Measurements from ENCODE around the gene TBC1D9B.

- no peak for TF ChIP-seq CTCF (IDR thresholded peaks at IDR 0.05)
- TF ChIP-seq POLR2A (IDR thresholded peaks at IDR 0.05) = no peak
Observed at GRCh38 chr5:179822444-179822990, 85.2 kb downstream of the TBC1D9B start.

Data from thyroid gland (tissue), 4 donors.